ENCODE data around the gene ATP8B3.
A peak's percentile ranks its signal among the peaks of the same experiment; 100 is the strongest.

ATP8B3 gene

GRCh38 chr19:1811942-1812425, at the start of gene ATP8B3:
Gene ATP8B3 (minus strand): TSS chr19:1812276. CDS start chr19:1811736, 540 bp downstream.
- no peak for DNase-seq (ENCODE audit: low spot score)

DNA sequence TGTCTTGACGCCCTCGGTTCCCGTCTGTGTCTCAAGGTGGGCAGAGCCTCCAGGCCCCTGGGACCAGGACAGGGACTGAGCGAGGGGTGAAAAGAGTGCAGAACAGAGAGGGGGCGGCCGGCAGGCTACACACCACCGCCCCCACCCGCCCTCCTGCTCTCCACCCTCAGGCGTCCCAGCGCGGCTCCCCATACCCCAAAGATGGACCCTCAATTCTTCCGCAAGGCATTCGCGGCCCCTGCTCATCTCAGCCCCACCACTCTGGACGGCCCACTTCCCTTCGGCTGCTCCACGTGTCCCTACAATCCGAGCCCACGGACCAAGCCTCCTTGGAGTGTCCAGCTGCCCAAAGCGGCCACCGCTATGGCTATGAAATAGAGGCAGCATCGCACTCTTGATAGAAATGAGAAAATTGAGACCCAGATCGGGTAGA, 49.5 kb upstream of the ATP8B3 start:
- no peak for DNase-seq (ENCODE audit: low spot score)

GRCh38 chr19:1860821-1861598, 48.9 kb upstream of the ATP8B3 start:
- no peak for DNase-seq (ENCODE audit: low spot score)

- DNase-seq (ENCODE audit: low spot score) = no peak
These were observed 48.1 kb upstream of the ATP8B3 start for GRCh38 chr19:1860042-1860775.

- DNase-seq (ENCODE audit: low spot score) = no peak
These were observed 47.3 kb upstream of the ATP8B3 start for GRCh38 chr19:1859331-1859781.

- DNase-seq (ENCODE audit: low spot score) = no peak
These were observed 46.5 kb upstream of the ATP8B3 start for GRCh38 chr19:1858412-1859081.

GRCh38 chr19:1857648-1858326, 45.7 kb upstream of the ATP8B3 start:
- no peak for DNase-seq (ENCODE audit: low spot score)

DNA sequence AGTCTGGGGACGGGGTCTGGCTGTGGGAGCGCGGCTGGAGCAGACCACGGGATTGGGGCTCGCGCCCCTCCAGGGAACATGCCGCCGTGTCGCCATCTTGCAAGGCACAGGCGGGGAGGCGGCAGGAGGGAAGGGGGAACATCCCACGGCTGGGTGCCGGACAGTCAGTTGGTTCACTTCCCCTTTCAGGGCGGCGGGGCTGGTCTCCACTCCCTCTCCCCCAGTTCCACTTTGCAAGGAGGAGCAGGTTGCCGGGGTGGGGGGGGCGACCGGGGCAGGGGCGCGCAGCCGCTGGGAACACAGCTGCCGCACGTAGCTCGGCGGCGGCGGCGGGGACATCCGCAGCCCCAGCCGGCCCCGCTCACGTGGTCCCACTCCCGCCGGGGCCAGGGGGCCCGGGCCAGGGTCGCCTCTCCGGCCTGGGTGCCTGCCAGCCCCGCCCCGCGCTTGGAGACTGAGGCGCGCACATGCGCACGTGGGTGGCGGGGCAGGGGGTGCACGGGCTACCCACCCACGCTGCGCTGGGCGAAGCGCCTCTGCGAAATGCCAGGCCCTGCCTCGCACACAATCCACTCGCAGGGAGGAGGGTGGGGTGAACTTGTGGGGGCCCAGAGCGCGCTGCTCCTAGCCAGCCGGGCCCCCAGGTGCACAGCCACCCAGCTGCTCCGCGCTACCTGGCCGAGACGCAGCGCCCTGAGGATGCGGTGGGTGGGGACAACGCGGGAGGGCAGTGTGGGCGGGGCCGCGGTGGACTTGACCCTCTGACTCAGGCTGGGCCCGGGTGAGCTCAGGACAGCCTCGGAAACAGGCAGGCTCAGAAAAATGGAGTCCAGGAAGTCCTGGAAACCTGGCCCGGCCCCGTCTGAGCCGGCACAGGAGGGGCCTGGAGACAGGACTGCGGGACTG, 44.9 kb upstream of the ATP8B3 start:
- DNase-seq (ENCODE audit: low spot score) = no peak

- DNase-seq (ENCODE audit: low spot score) = no peak
These were observed 44.2 kb upstream of the ATP8B3 start for GRCh38 chr19:1856345-1856697.

- DNase-seq (ENCODE audit: low spot score) = no peak
These were observed 43.8 kb upstream of the ATP8B3 start for GRCh38 chr19:1855828-1856255.

- peak; percentile 95 for DNase-seq (ENCODE audit: low spot score)
These were observed 43.2 kb upstream of the ATP8B3 start for GRCh38 chr19:1855040-1855827.

DNA sequence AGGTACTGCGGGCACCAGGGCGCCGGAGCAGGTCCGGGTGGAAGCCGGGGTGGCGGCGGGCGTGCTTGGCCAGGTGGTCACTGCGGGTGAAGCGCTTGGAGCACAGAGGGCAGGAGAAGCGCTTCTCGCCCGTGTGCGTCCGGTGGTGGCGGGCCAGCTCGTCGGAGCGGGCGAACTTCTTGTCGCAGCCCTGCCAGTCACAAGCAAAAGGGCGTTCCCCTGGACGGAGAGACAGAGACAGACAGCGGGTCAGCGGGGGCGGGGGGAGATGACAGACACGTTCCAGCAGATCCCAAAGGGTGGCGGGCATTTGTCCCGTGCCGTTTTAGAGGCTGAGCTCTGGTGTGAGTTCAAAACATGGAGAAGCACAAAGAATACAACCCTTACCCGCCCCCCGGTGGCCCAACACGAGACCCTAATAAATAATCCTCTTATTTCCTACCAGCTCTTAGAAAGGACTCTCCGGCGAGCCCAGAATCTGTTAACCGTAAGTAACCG, 42.5 kb upstream of the ATP8B3 start:
- DNase-seq (ENCODE audit: low spot score) = no peak

DNA sequence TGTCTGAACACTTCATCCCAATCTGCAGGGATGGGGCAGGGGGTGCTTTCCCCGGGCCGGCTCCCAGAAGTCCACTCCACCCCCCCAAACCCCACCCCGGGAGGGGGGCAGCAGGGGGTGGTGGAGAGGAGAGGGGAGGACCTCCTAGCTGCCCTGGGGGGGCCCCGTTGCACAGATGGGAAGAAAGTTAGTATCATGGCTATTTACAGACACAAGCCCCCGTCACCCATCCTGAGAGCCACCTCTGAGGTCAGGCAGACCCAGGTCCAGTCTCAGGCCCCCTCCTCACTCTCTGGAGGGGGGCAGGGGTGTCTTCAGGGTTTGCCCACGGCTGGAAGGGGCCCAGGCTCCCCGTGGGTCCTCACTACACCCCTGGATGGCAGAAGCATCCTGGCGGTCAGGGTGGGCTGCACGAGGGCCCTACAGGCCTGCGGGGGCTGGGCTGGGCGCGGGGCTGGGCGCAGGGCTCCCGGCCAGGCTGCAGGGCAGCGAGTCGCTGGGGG, 42.0 kb upstream of the ATP8B3 start:
- DNase-seq (ENCODE audit: low spot score) = no peak

DNA sequence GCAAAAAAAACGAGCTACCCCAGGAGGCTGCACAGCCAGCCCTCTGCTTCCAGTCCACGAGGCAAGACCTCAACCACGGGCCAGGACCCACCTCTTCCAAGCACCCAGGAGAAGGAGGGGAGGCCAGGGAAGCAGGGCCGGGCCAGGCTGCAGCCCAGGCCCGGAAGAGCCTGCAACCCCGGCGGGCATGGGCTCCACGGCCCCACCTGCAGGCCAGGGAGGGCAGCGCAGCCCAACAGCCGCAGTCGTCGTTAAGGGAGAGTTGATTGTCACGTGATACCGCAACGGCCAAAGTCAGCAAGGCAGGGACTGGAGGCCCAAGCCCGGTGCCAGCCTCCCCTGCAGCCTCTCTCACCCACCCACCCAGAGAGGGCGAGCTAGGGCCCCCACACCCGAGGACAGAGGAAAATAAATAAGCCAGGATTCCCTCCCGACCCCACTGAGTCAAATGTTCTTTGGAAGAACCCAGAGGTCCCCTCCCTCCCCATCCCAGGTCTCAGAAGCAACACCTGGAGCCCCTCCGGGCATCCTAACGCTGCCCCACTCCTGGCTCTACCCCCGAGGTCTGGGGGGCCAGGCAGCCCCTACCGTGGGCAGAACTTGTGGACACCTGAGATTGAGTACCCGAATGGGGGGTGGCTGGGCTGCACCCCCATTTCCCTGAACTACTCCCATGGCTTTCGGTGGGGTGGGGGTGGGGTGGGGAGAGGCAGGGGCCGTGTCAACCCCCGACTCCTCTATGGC, 41.4 kb upstream of the ATP8B3 start:
- peak; percentile 91 for DNase-seq (ENCODE audit: low spot score)

DNA sequence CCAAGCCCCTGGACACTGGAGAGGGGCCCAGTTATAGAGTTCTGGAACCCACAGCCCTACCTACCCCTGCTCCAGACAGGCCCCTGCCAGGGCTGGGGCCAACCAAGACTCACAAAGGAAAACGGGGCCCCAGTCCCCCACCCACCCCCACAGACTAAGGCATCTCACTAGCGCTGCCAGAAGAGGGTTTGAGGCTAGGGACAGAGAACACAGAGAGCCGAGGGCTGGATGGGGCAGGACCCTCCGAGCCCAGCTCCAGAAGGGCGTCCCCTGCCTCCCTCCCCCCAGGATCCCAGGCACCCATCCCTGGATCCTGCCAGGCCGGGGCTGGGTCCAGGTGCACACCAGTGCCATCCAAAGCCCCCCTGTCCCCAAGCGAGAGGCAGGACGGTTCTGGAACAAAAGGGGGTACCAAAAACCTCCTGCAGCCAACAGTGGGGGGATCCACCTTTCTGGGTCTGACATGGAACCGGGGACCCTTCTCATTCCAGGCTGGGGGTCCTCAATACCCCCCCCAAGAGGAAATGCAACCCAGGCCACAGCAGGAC, 40.6 kb upstream of the ATP8B3 start:
- no peak for DNase-seq (ENCODE audit: low spot score)

GRCh38 chr19:1851654-1852580, 39.8 kb upstream of the ATP8B3 start:
- DNase-seq (ENCODE audit: low spot score) = no peak

DNA sequence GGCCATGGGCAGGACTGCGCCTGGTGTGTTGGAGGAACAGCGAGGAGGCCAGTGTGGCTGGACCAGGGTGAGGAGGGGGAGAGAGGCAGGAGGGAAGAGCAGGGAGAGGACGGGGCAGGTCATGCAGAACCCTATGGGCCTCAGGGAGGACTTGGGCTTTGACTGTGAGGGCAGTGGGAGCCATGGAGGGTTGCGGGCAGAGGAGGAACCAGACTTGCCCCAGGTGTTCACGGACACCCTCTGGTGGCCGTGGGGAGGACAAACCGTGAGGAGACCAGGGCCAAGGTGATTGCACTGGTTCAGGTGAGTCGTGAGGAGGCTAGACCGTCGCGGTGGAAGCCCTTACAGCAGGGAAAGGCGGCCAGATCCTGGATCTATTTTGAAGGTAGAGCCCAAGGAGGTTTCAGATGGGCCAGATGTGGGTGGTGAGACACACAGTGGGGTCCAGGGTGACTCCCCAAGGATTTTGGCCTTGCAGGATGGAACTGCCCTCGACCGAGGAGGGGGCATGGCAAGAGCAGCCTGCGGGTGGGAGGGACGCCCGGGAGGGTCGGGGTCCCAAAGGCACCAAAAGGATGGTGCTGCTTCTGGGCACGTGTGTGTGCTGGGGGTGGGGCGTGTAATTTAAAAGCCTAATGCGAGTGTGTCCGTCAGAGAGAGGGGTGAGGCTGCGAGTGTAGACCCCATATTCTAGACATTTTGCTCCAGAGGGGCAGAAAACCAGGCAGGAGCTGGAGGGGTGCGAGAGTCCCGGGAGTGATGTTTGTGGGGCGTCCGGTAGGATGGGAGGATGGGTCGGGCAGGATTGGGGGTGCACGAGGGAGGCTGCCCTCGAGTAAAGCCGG, 39.0 kb upstream of the ATP8B3 start:
- no peak for DNase-seq (ENCODE audit: low spot score)
